Heart left ventricle (tissue), 16 donors: ENCODE results near the gene GPR160. TPM values are rescaled to one million over a fixed set of nuclear protein-coding genes. Genes with fewer than 3 reads are reported as not detected.

ENCODE experiments used
- ATAC-seq, 4 donors: fragments of 200-7000 bp; cut with Tn5 transposase; one replicate each; pipeline ENCODE4 v1.9.1; 2020 to 2022; ENCODE audit warnings: moderate library complexity in 4 of 4, mild to moderate bottlenecking in 3 of 4, moderate number of reproducible peaks in 1 of 4
- DNase-seq, 5 donors: peaks; one replicate each; pipeline ENCODE4 v3.0.0-alpha.2; 2020
- H3K27ac ChIP-seq, 12 donors: fragments of 200-600 bp; sonication (generic) in 4 of 12; one replicate each; pipeline versions ENCODE4 v1.5.0 to v1.8.0; 2016 to 2022; ENCODE audit warnings: mild to moderate bottlenecking in 2 of 12
- H3K27me3 ChIP-seq, 9 donors: fragments of 200-600 bp; sonication (generic) in 2 of 9; one replicate each; pipeline versions ENCODE4 v1.5.1 to v1.8.0; 2016 to 2022; ENCODE audit warnings: mild to moderate bottlenecking in 3 of 9
- H3K36me3 ChIP-seq, 9 donors: fragments of 200-600 bp; sonication (generic) in 2 of 9; one replicate each; pipeline versions ENCODE4 v1.5.0 to v1.8.0; 2018 to 2022; ENCODE audit warnings: mild to moderate bottlenecking in 2 of 9
- H3K4me1 ChIP-seq, 12 donors: fragments of 200-600 bp; sonication (generic) in 4 of 12; one replicate each; pipeline versions ENCODE4 v1.5.0 to v1.8.0; 2016 to 2022; ENCODE audit warnings: mild to moderate bottlenecking in 3 of 12
- H3K4me3 ChIP-seq, 12 donors: fragments of 200-600 bp; sonication (generic) in 4 of 12; one replicate each; pipeline versions ENCODE4 v1.5.0 to v1.8.0; 2017 to 2022; ENCODE audit warnings: mild to moderate bottlenecking in 9 of 12, moderate library complexity in 4 of 12
- H3K9me3 ChIP-seq, 12 donors: fragments of 200-600 bp; sonication (generic) in 4 of 12; one replicate each; pipeline versions ENCODE4 v1.5.0 to v1.8.0; 2016 to 2022; ENCODE audit warnings: mild to moderate bottlenecking in 1 of 12
- CTCF ChIP-seq, 12 donors: fragments of 200-600 bp; sonication (generic) in 4 of 12; IDR thresholded peaks; one replicate each; pipeline versions ENCODE4 v1.5.0 to v1.8.0; 2018 to 2022; ENCODE audit warnings: antibody characterized with exemption in 12 of 12, mild to moderate bottlenecking in 5 of 12
- POLR2A ChIP-seq, 2 donors: fragments of 450-650 bp; IDR thresholded peaks; one replicate each; pipeline ENCODE4 v1.6.1; 2017; ENCODE audit warnings: antibody characterized with exemption in 2 of 2, mild to moderate bottlenecking in 2 of 2, moderate library complexity in 2 of 2
- WGBS, 4 donors: extraction: QIAGEN DNeasy Blood & Tissue Kit in 2 of 4; methylation state at CpG; one replicate each; pipeline versions ENCODE4 v1.1.5 to v1.1.7; 2013 to 2018; 5-methylcytosine and 5-hydroxymethylcytosine counted together
- intact Hi-C, 10 donors: fragments of 100-400 bp; cut with DNase I; formaldehyde crosslinking; loops; one replicate each; pipeline versions ENCODE4 v1.11.1 to v1.14.2; 2022
- polyA plus RNA-seq, 2 donors: library from polyadenylated mRNA; stranded (reverse); fragments of 200-250 nt; gene quantifications; one replicate each; pipeline ENCODE4 v1.2.3, GENCODE V29; 2013
- total RNA-seq, 9 donors: library from RNA; depleted of rRNA in 2 of 9; stranded (reverse); fragments of >200 nt in 2 of 9; fragmentation: NEBNext Ultra II Directional in 3 of 9; extraction: Animal tissue kit (Norgen Biotek cat#: 25700) in 3 of 9; gene quantifications; one replicate each; pipeline versions ENCODE4 v1.1.0 to v1.2.4, GENCODE V29; 2016 to 2023
- donor health status: ischemic (EF 13 %, LVEDD 7.1; RV severe dilation, severe dysfunction).
- donor health status: healthy with polysubstance abuse.
- donor health status: DM: no; HTN: yes; CAD: no.
- donor health status: DM: no; HTN: no; CAD: no.
- donor health status: ischemic (EF 25% LVEDD 6.9; RV normal size, moderate dysfunction).
- donor health status: ischemic (EF 25% LVEDD 5.7; RV mildly dilated, moderate dysfunction).
- donor health status: healthy.
- donor health status: DM: yes; HTN: yes; CAD: no.
- donor health status: ischemic (EF 35%, LVEDD 5.7; RV mildly dilated, moderate dysfunction).
- donor health status: nonischemic (EF 11% LVEDD 7.7; RV severe dilation, severe dysfunction).
- donor health status: DM: yes; HTN: yes; CAD: no.
- donor health status: PGD.
- donor health status: ischemic (EF 29% LVEDD 5.4; RV normal size, mild dysfunction).
- donor health status: nonischemic (EF 23%, LVEDD 6.1; RV moderate dilation, normal function).

The GPR160 gene
- total and polyA plus RNA-seq, 11 donors: 0.28 to 2.6 (median 0.99) TPM

GRCh38 chr3:169999433-169999832, 38.4 kb upstream of the GPR160 start:
- H3K27me3 ChIP-seq: no peaks in the 10 kb centered on the region
- H3K4me1 ChIP-seq: peaks cover 0 to 26% (median 5%) of the 10 kb centered on the region in 12 donors
- no peak overlapping the region for H3K27ac ChIP-seq
- intact Hi-C loops: loop anchor here in 1 of 10 donors (10.0 kb wide), 1 partner anchor 175 kb away; no protein-coding TSS in a partner anchor
- WGBS, 4 donors: 94 to 100% (median 98%) methylated on average over 1 of the region's 1 CpG
- H3K9me3 ChIP-seq: no peaks in the 10 kb centered on the region
- H3K36me3 ChIP-seq: peaks cover 0 to 30% (median 22%) of the 10 kb centered on the region in 9 donors
- no peak for TF ChIP-seq CTCF (IDR thresholded peaks at IDR 0.05)
- no peak for TF ChIP-seq POLR2A (IDR thresholded peaks at IDR 0.05)
- H3K4me3 ChIP-seq: no peak overlapping the region
- ATAC-seq (no peak), DNase-seq (no peak)

GRCh38 chr3:170000051-170000450, 37.7 kb upstream of the GPR160 start:
- 90 to 99% (median 97%) methylated on average over 2 of the region's 2 CpGs for WGBS, 4 donors
- Histone ChIP-seq H3K27ac (no peak overlapping the region), H3K4me3 (no peak overlapping the region), H3K9me3 (no peaks in the 10 kb centered on the region), H3K4me1 (peaks cover 0 to 26% (median 1%) of the 10 kb centered on the region in 12 donors), H3K36me3 (peaks cover 0 to 25% (median 16%) of the 10 kb centered on the region in 9 donors), H3K27me3 (no peaks in the 10 kb centered on the region)
- ATAC-seq: no peak
- intact Hi-C loops: loop anchor here in 1 of 10 donors (5.0 kb wide), 1 partner anchor 33 kb away; the partner anchor contains the start of gene SEC62
- no peak for TF ChIP-seq CTCF (IDR thresholded peaks at IDR 0.05)
- no peak for TF ChIP-seq POLR2A (IDR thresholded peaks at IDR 0.05)
- DNase-seq: no peak

DNA sequence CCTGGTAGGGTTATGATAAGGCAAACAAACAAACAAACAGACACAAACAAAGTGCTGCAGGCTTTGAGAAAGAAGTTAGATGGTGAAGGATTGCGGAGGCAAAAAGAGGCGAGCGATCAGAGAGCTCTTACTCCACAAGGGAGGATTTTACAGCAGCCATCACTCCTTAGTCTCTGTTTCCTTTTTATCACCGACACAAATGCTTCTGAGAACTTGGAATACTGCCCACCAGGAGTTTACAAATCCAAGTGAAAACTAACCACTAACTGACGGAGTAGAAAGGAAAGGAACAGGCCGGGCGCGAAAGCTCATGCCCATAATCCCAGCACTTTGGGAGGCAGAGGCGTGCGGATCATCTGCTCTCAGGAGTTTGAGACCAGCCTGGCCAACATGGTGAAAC, 35.6 kb upstream of the GPR160 start:
- peak overlapping the region in 11 of 12 donors; percentile 12 to 73 (median 58) for H3K27ac ChIP-seq
- 59 to 72% (median 65%) methylated on average over 10 of the region's 10 CpGs for WGBS, 4 donors
- ATAC-seq: no peak

More for the DNA sequence above, 35.6 kb upstream of the GPR160 start:
- Histone ChIP-seq H3K27me3 (no peaks in the 10 kb centered on the region), H3K36me3 (peaks cover 0 to 5% (median 0%) of the 10 kb centered on the region in 9 donors), H3K4me3 (peak overlapping the region in 9 of 12 donors; percentile 20 to 39 (median 34)), H3K9me3 (no peaks in the 10 kb centered on the region), H3K4me1 (peaks cover 0 to 33% (median 0%) of the 10 kb centered on the region in 12 donors)
- no peak for TF ChIP-seq CTCF (IDR thresholded peaks at IDR 0.05)
- no peak for TF ChIP-seq POLR2A (IDR thresholded peaks at IDR 0.05)
- DNase-seq: no peak
- intact Hi-C loops: loop anchor here in 1 of 10 donors (5.0 kb wide), 1 partner anchor 35 kb away; the partner anchor contains the start of gene SEC62
